Transverse colon (tissue), 4 donors: ENCODE data around the gene HJURP. TPM values are rescaled to one million over a fixed set of nuclear protein-coding genes. Genes with fewer than 3 reads are reported as not detected.

ENCODE experiments used
- DNase-seq: peaks from one replicate; pipeline ENCODE4 v3.0.0-alpha.2; 2019
- H3K27ac ChIP-seq, 4 donors: fragments of 200-600 bp; sonication (generic); 2 replicates each; pipeline ENCODE4 v1.5.1; 2016 to 2018; ENCODE audit warnings: inconsistent platforms in 4 of 4
- H3K27me3 ChIP-seq: fragments of 200-600 bp; sonication (generic); 2 replicates; pipeline ENCODE4 v1.5.1; 2017; ENCODE audit warnings: inconsistent platforms
- H3K36me3 ChIP-seq, 4 donors: fragments of 200-600 bp; sonication (generic); 2 replicates each; pipeline ENCODE4 v1.5.1; 2017 to 2019; ENCODE audit warnings: inconsistent platforms in 4 of 4
- H3K4me1 ChIP-seq, 4 donors: fragments of 200-600 bp; sonication (generic); 2 replicates each; pipeline ENCODE4 v1.5.1; 2017 to 2020; ENCODE audit warnings: inconsistent platforms in 4 of 4
- H3K4me3 ChIP-seq, 4 donors: fragments of 200-600 bp; sonication (generic); 1 replicate in 1 of 4; 2 replicates in 3 of 4; pipeline versions ENCODE4 v1.5.1 to v1.6.1; 2017 to 2019; ENCODE audit warnings: inconsistent platforms in 4 of 4
- H3K9me3 ChIP-seq, 2 donors: fragments of 200-600 bp; sonication (generic); 2 replicates each; pipeline ENCODE4 v1.5.1; 2017 to 2019; ENCODE audit warnings: inconsistent platforms in 2 of 2
- EP300 ChIP-seq: sonication (generic); formaldehyde crosslinking; IDR thresholded peaks from one replicate; pipeline ENCODE4 v1.6.1; 2017; ENCODE audit warnings: antibody characterized with exemption, low read depth
- POLR2A ChIP-seq: fragments of 450-650 bp; IDR thresholded peaks from one replicate; pipeline ENCODE4 v1.6.1; 2016; ENCODE audit warnings: antibody characterized with exemption, mild to moderate bottlenecking, moderate library complexity
- POLR2AphosphoS5 ChIP-seq, 3 donors: sonication (generic); formaldehyde crosslinking; IDR thresholded peaks; one replicate each; pipeline ENCODE4 v1.6.1; 2016; ENCODE audit warnings: antibody characterized with exemption in 3 of 3
- WGBS, 2 donors: methylation state at CpG; one replicate each; pipeline ENCODE4 v1.1.5; 2018; ENCODE audit warnings: low coverage in 1 of 2; 5-methylcytosine and 5-hydroxymethylcytosine counted together
- in situ Hi-C, 4 donors: fragments of 200-750 bp; cut with MboI; loops; one replicate each; pipeline versions ENCODE4 v1.15.0 to v1.15.1; 2017; ENCODE audit warnings: low sequenced_read_pairs in 3 of 4, low pct_ligation_motif_present in 1 of 4, low pct_unique_long_range_greater_than_20kb in 1 of 4
- intact Hi-C: fragments of 100-400 bp; cut with DNase I; formaldehyde crosslinking; loops from one replicate; pipeline ENCODE4 v1.15.1; 2023; ENCODE audit warnings: low total_unique reads
- total RNA-seq, 4 donors: library from RNA; depleted of rRNA; stranded (reverse); fragments of >200 nt; gene quantifications; one replicate each; pipeline ENCODE4 v1.1.0, GENCODE V29; 2016
- TF ChIP-seq, protein P1 (sequence below), 5 experiments: fragments of 200-600 bp in 3 of 5; fragments of 450-650 bp in 2 of 5; sonication (generic) in 3 of 5; IDR thresholded peaks; 1 replicate in 2 of 5; 2 replicates in 3 of 5; pipeline ENCODE4 v1.5.1; 2016 to 2017; ENCODE audit warnings: antibody characterized with exemption in 5 of 5, inconsistent platforms in 3 of 5, mild to moderate bottlenecking in 2 of 5, moderate library complexity in 1 of 5

The HJURP gene
- total RNA-seq, 4 donors from 2014 or later = 1.9 to 29.5 (median 2.1) TPM; not detected in 1

DNA sequence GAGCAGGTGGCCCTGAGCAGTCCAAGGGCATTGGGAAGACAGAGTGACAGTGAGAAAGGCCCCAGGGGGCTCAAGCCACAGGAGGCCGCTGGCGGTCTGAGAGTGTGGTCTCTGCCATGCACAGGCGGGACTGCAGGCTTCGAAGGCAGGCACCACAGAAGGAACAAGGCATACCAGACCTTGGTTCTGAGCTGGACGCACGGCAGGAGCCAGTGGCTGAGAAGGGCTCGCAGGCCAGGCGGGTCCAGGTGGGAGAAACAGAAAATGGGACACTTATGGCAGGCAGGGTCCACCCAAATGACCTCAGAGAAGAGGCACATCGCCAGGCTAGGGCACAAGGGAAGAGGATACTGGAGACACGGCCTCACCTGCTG, 14.9 kb downstream of the HJURP start:
- Histone ChIP-seq H3K36me3 (no peaks in the 10 kb centered on the region), H3K4me3 (no peak overlapping the region), H3K27ac (no peak overlapping the region), H3K9me3 (no peaks in the 10 kb centered on the region), H3K27me3 (no peaks in the 10 kb centered on the region), H3K4me1 (no peaks in the 10 kb centered on the region)
- TF ChIP-seq POLR2A (no peak), EP300 (no peak), POLR2AphosphoS5 (IDR thresholded peaks at IDR 0.05) (no peak)
- TF ChIP-seq, protein P1, sequence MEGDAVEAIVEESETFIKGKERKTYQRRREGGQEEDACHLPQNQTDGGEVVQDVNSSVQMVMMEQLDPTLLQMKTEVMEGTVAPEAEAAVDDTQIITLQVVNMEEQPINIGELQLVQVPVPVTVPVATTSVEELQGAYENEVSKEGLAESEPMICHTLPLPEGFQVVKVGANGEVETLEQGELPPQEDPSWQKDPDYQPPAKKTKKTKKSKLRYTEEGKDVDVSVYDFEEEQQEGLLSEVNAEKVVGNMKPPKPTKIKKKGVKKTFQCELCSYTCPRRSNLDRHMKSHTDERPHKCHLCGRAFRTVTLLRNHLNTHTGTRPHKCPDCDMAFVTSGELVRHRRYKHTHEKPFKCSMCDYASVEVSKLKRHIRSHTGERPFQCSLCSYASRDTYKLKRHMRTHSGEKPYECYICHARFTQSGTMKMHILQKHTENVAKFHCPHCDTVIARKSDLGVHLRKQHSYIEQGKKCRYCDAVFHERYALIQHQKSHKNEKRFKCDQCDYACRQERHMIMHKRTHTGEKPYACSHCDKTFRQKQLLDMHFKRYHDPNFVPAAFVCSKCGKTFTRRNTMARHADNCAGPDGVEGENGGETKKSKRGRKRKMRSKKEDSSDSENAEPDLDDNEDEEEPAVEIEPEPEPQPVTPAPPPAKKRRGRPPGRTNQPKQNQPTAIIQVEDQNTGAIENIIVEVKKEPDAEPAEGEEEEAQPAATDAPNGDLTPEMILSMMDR (IDR thresholded peaks at IDR 0.05) = no peak
- no peak for DNase-seq
- in situ Hi-C loops (loop anchor here in 1 of 4 donors (25.0 kb wide), 1 partner anchor 377 kb away; no protein-coding TSS in a partner anchor), intact Hi-C loops (no loop called here)
- 90% methylated on average over 10 of the region's 10 CpGs; no CpG with 5 or more reads in 1 of the 2 donors for WGBS, 2 donors

DNA sequence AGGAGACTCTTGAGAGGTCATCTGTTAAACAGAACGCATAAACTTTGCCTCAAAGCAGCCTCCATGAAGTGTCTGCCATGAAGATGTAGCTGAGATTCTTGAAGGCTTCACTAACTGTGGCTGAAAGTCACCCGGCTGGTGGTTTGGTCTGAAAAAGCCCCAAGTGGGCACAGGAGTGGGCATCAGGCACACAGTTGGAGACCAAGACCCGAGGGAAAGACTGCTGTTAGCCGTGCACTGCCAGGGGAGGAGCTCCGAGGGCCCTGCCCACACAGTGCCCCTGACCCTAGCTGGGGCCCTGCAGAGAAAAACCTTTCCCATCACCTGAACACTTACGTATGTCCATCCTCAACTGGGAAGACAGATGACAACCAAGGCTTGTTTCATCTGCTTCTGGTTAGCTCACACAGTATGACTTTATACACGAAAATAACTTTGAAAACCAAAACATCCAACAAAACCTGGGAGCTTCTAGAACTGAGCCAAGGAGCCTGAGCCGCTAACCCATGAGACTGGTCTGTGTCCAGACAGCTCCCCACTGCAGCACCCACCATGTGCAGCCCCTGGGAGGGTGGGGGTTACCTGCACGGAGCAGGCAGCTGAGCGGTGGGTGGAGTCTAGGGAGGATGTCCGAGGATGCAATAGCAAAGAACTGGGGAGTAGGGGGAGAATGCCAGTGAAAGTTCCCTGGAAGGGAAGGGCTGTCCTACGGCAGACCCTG, 15.4 kb downstream of the HJURP start:
- H3K27ac ChIP-seq = no peak overlapping the region
- no peaks in the 10 kb centered on the region for H3K9me3 ChIP-seq
- no peak overlapping the region for H3K4me3 ChIP-seq
- H3K4me1 ChIP-seq = no peaks in the 10 kb centered on the region
- intact Hi-C loops (no loop called here), in situ Hi-C loops (loop anchor here in 1 of 4 donors (25.0 kb wide), 1 partner anchor 377 kb away; no protein-coding TSS in a partner anchor)
- DNase-seq = no peak
- no peaks in the 10 kb centered on the region for H3K36me3 ChIP-seq
- TF ChIP-seq, protein P1 (IDR thresholded peaks at IDR 0.05) = no peak
- TF ChIP-seq EP300 (no peak), POLR2A (no peak), POLR2AphosphoS5 (IDR thresholded peaks at IDR 0.05) (no peak)
- H3K27me3 ChIP-seq = no peaks in the 10 kb centered on the region
- WGBS, 2 donors = 84 to 91% methylated on average over 5 to 12 of the region's 12 CpGs

DNA sequence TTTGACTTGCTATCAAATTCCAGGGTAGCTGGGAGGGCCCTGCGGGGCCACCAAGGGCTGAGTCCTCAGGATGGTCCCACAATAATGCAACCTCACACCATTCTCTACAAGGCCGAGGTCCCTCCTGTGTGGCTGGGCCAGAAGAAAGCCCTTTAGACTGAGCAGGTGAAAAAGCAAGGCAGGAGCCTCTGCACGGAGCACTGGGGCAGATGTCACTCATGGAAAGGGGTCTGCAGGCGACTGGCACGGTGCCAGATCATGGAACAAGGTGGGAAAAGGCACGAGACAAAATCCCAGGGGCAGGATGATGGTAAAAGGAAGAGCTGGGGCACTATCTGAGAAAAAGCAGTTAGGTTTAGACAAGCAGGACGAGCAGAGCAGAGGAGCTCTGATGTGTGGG, 16.1 kb downstream of the HJURP start:
- H3K27ac ChIP-seq = no peak overlapping the region
- no peak overlapping the region for H3K4me3 ChIP-seq
- TF ChIP-seq POLR2AphosphoS5 (IDR thresholded peaks at IDR 0.05) (no peak), POLR2A (no peak), EP300 (no peak)
- TF ChIP-seq, protein P1 (IDR thresholded peaks at IDR 0.05) = no peak
- H3K4me1 ChIP-seq = no peaks in the 10 kb centered on the region
- no peaks in the 10 kb centered on the region for H3K27me3 ChIP-seq
- intact Hi-C loops (no loop called here), in situ Hi-C loops (loop anchor here in 1 of 4 donors (25.0 kb wide), 1 partner anchor 376 kb away; no protein-coding TSS in a partner anchor)
- 40 to 85% methylated on average over 2 to 7 of the region's 7 CpGs for WGBS, 2 donors
- peak; percentile 4 for DNase-seq
- no peaks in the 10 kb centered on the region for H3K9me3 ChIP-seq
- no peaks in the 10 kb centered on the region for H3K36me3 ChIP-seq

DNA sequence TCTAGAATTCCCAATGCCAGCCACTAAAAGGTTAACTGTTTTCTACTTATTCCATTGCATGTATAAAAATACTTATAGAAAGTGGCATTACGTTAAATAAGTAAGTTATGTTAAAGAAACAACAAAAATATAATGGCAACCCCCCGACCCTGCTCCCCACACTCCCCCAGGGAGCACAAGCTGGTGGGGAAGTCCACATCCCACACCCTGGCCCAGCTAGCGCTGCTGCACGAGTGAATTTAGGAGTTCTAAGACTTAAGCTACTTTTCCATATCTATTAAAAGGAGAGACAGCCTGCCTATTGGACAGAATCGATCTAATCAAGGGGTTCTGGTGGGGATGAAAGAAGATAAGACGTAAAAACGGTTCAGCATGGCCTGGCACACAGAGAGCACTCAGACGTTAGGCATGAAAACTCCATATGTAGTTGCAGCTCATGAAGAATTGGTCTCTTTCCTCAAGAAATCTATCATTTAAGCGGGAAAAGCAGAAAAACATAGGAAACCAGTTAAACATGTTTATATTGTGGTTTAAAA, 16.6 kb downstream of the HJURP start:
- Histone ChIP-seq H3K9me3 (no peaks in the 10 kb centered on the region), H3K27me3 (no peaks in the 10 kb centered on the region), H3K4me1 (no peaks in the 10 kb centered on the region), H3K27ac (no peak overlapping the region), H3K4me3 (no peak overlapping the region), H3K36me3 (no peaks in the 10 kb centered on the region)
- in situ Hi-C loops = loop anchor here in 1 of 4 donors (25.0 kb wide), 1 partner anchor 375 kb away; no protein-coding TSS in a partner anchor
- intact Hi-C loops = no loop called here
- 92 to 93% methylated on average over 9 of the region's 9 CpGs for WGBS, 2 donors
- no peak for DNase-seq
- TF ChIP-seq POLR2A = no peak
- no peak for TF ChIP-seq POLR2AphosphoS5 (IDR thresholded peaks at IDR 0.05)
- TF ChIP-seq EP300 = no peak
- TF ChIP-seq, protein P1 (IDR thresholded peaks at IDR 0.05) = no peak
